AG04450 (cell line): Measurements from ENCODE around the gene PLD6. TPM values are rescaled to one million over a fixed set of nuclear protein-coding genes. Genes with fewer than 3 reads are reported as not detected.

Experiments used
- CTCF ChIA-PET: fragments of 300-600, 350-600 bp; formaldehyde crosslinking; extraction: SDS; loops from one replicate; lab custom pipeline; 2022; ENCODE audit warnings: antibody characterized with exemption, inconsistent platforms; lab: Charles Lee
- POLR2A ChIA-PET: fragments of 350-600 bp; formaldehyde crosslinking; extraction: SDS; loops from one replicate; lab custom pipeline; 2021; ENCODE audit warnings: antibody characterized with exemption, inconsistent platforms; lab: Yijun Ruan, JAX
- DNase-seq: peaks from one replicate; pipeline ENCODE4 v3.0.0-alpha.2; 2011; ENCODE audit warnings: low read depth, low spot score
- H3K27ac ChIP-seq: one replicate; pipeline ENCODE4 v1.5.1; 2012; ENCODE audit warnings: low read depth, low read length, control low read depth
- H3K27me3 ChIP-seq: one replicate; pipeline ENCODE4 v1.6.0; 2012; ENCODE audit warnings: low read length; ENCODE audit not compliant: control insufficient read depth, insufficient read depth
- H3K4me3 ChIP-seq: 2 replicates; pipeline ENCODE4 v1.5.1; 2011; ENCODE audit warnings: mild to moderate bottlenecking, low read depth, low read length, control low read depth
- H3K9me3 ChIP-seq: 2 replicates; pipeline ENCODE4 v1.5.1; 2012; ENCODE audit warnings: low read length; ENCODE audit not compliant: control insufficient read depth, insufficient read depth
- polyA plus RNA-seq: library from polyadenylated mRNA; depleted of rRNA; stranded (reverse); fragments of >200 nt; gene quantifications from 2 replicates; pipeline ENCODE4 v1.2.3, GENCODE V29; 2011
- TF ChIP-seq, protein P1 (sequence below): IDR thresholded peaks from 2 replicates; pipeline ENCODE4 v1.5.1; 2011; ENCODE audit warnings: low read depth, low read length, control low read depth, inconsistent platforms

PLD6 gene
- polyA plus RNA-seq, 1 experiment = 1.6 TPM

DNA sequence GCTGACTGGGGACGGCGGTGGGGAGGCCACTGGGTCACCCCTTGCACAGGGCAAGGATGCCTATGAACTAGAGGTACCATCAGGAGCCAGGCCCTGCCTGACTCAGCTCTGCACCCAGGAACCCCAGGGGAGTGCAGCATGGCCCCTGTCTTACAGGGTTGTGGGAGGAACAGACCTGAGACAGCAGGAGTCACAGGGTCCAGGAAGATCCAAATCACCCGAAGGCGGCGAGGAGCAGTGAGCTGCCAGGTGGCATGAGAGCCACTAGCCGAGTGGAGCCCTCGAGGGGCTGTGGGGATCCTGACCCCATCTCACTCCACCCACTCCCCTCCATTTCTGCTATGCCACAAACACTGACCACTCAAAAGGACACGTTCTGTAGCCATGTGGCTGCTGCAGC lies 30.8 kb downstream of the PLD6 start:
- ChIA-PET CTCF (no interaction called here), POLR2A (no interaction called here)
- no peak overlapping the region for H3K27ac ChIP-seq
- DNase-seq = no peak
- H3K4me3 ChIP-seq = no peak overlapping the region
- TF ChIP-seq, protein P1, sequence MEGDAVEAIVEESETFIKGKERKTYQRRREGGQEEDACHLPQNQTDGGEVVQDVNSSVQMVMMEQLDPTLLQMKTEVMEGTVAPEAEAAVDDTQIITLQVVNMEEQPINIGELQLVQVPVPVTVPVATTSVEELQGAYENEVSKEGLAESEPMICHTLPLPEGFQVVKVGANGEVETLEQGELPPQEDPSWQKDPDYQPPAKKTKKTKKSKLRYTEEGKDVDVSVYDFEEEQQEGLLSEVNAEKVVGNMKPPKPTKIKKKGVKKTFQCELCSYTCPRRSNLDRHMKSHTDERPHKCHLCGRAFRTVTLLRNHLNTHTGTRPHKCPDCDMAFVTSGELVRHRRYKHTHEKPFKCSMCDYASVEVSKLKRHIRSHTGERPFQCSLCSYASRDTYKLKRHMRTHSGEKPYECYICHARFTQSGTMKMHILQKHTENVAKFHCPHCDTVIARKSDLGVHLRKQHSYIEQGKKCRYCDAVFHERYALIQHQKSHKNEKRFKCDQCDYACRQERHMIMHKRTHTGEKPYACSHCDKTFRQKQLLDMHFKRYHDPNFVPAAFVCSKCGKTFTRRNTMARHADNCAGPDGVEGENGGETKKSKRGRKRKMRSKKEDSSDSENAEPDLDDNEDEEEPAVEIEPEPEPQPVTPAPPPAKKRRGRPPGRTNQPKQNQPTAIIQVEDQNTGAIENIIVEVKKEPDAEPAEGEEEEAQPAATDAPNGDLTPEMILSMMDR = no peak
- H3K9me3 ChIP-seq = no peaks in the 10 kb centered on the region; the same call in 1 of the 2 replicates
- no peaks in the 10 kb centered on the region for H3K27me3 ChIP-seq

DNA sequence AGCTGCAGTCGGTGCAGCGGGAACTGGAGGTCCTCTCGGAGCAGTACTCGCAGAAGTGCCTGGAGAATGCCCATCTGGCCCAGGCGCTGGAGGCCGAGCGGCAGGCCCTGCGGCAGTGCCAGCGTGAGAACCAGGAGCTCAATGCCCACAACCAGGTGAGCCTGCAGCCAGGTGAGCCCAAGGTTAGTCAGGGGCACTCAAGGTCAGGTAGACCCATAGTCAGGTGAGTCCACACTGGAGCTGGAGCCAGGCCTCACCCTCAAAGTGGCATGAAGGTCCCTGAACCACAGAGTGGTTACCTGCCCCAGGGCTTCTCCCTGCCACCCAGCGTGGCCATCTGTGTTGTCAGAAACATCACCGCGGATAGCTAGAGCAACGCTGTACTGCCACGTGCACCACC lies 32.2 kb downstream of the PLD6 start:
- H3K27me3 ChIP-seq = no peaks in the 10 kb centered on the region
- CTCF ChIA-PET = no interaction called here
- H3K4me3 ChIP-seq = no peak overlapping the region
- POLR2A ChIA-PET = no interaction called here
- no peak for DNase-seq
- H3K9me3 ChIP-seq = no peaks in the 10 kb centered on the region
- H3K27ac ChIP-seq = no peak overlapping the region
- TF ChIP-seq, protein P1 = no peak

DNA sequence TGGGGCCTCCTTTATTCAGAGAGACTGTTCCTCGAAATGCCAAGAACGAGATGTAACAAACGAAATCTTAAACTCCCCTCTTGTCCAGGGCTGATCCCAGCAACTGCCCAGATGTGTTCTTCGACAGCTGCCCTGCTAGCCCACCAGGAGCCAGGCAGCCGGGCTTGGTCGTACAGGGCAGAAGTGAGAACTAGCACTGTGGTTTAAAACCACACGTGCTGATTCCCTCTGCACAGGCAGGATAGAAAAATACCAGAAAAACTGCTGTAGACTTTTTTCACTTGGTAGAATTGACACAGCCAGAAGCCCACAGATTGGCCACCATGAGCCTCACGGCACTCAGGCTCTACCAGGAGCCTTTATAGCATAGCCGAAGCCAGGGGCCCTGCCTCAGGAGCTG lies 33.1 kb downstream of the PLD6 start:
- Histone ChIP-seq H3K27me3 (no peaks in the 10 kb centered on the region), H3K9me3 (no peaks in the 10 kb centered on the region), H3K27ac (no peak overlapping the region), H3K4me3 (no peak overlapping the region)
- TF ChIP-seq, protein P1 = no peak
- ChIA-PET CTCF (interaction anchor here (1.5 kb wide), 1 partner anchor 172 kb away, joined by 4 read pairs; no protein-coding TSS in a partner anchor), POLR2A (no interaction called here)
- no peak for DNase-seq

DNA sequence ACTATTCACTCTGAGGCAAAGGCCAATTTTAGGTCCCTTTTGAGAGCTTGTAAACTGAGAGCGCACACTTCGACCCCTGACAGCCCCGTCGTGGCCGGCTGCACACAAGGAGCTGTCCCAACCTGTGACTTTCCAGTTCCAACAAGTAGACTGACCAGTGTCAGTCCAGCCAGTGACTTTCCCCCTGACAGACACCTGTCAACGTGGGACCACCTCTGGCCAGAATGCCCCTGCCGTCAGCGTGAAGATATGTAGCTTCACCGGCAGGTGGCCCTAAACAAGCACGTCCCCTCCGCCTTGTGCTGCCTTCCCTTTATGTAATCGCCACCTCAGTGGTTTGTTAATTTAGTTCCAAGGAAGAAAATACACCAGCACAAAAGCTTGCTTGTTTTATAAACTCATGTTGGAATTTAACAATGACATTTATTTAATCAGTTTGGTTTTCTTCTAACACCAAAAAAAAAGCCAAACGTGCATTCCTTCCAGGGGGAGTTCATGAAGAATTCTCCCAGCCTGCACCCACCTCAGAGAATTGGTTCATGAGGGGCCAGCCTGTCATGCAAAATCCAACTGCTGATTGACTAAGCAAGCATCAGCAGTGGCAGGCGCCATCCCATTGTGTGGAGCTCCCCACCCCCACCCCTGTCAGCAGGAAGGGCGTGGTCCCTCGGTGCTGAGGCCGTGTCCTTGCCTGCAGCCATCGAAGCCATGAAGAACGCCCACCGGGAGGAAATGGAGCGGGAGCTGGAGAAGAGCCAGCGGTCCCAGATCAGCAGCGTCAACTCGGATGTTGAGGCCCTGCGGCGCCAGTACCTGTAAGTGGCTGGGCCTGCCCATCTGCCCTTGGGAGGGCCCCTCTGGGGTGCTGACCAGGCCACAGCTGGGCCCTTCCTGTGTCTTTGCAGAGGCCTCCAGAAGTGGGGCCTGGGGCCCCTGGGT lies 33.9 kb downstream of the PLD6 start:
- no peak overlapping the region for H3K27ac ChIP-seq
- CTCF ChIA-PET = interaction anchor here (1.5 kb wide), 1 partner anchor 171 kb away, joined by 4 read pairs; no protein-coding TSS in a partner anchor
- DNase-seq = no peak
- TF ChIP-seq, protein P1 = no peak
- no peaks in the 10 kb centered on the region; the same call in 1 of the 2 replicates for H3K9me3 ChIP-seq
- no peaks in the 10 kb centered on the region for H3K27me3 ChIP-seq
- H3K4me3 ChIP-seq = no peak overlapping the region
- POLR2A ChIA-PET = no interaction called here

DNA sequence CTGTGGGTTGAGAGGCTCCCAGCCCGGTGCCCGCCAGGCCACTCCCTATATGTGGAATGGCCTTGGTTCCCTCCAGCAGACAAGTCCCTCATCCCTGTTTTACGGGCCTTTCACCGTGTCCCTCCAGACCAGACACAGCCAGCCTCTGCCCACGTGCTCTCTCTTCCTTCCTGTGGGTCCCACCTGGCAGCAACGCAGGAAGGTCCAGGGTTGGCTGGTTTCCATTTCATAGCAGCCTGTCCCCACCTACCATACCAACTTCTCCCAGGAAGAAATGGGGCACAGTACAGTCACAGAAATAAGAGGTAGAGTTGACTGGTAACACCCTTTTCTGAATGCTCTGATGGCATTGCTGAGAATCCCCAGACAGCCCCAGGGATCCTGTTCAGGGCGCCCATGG lies 34.9 kb downstream of the PLD6 start:
- DNase-seq = no peak
- Histone ChIP-seq H3K4me3 (no peak overlapping the region), H3K27me3 (no peaks in the 10 kb centered on the region), H3K27ac (no peak overlapping the region), H3K9me3 (no peaks in the 10 kb centered on the region; the same call in 1 of the 2 replicates)
- TF ChIP-seq, protein P1 = no peak
- ChIA-PET CTCF (no interaction called here), POLR2A (no interaction called here)
